ENCODE data around the gene ZDHHC8. TPM values are rescaled to one million over a fixed set of nuclear protein-coding genes. Genes with fewer than 3 reads are reported as not detected.

ZDHHC8 gene
- total RNA-seq, 1 experiment from 2014 or later = 51.7 TPM

- no peak overlapping the region for H4K8ac ChIP-seq (replicated peaks; ENCODE audit: insufficient read length, low read depth, low read length)
- H4K20me1 ChIP-seq (ENCODE audit: control insufficient read depth, insufficient read depth, insufficient read length) = peaks cover 3% of the 10 kb centered on the region
- no peak for TF ChIP-seq CTCF (conservative IDR thresholded peaks at IDR 0.05)
- H3K9ac ChIP-seq (ENCODE audit: extremely low read depth, insufficient read length, low read length) = no peak overlapping the region
- H2BK20ac ChIP-seq (ENCODE audit: low read depth, low read length, poor library complexity, severe bottlenecking) = no peak overlapping the region
- no peak for DNase-seq
- no peaks in the 10 kb centered on the region for H3K9me3 ChIP-seq (ENCODE audit: control insufficient read depth, low read depth, low read length)
- Mint-ChIP-seq H3K4me1 (peaks cover 2 to 3% of the 10 kb centered on the region in 2 experiments; a peak in 1 of 4 replicates), H3K27ac (no peak overlapping the region), H3K36me3 (ENCODE audit: insufficient read depth in 1 of 3, low read depth in 3 of 3) (no peaks in the 10 kb centered on the region; a peak in 2 of 7 replicates), H3K9me3 (no peaks in the 10 kb centered on the region), H3K4me3 (no peak overlapping the region), H3K27me3 (ENCODE audit: low read depth) (no peaks in the 10 kb centered on the region)
- no peak overlapping the region for H2BK5ac ChIP-seq (ENCODE audit: insufficient read length, low read length)
- no peak overlapping the region for H4K91ac ChIP-seq (ENCODE audit: insufficient read length, low read depth, low read length)
- H3K27me3 ChIP-seq (ENCODE audit: insufficient read depth, low read length) = no peaks in the 10 kb centered on the region
- H3T11ph ChIP-seq (ENCODE audit: low read length) = no peak overlapping the region
- no peak overlapping the region; the same call in 1 of the 2 replicates for H3K14ac ChIP-seq (ENCODE audit: insufficient read depth, low read length)
- H4K5ac ChIP-seq (ENCODE audit: insufficient read length, low read depth, low read length) = no peak overlapping the region
- H3K23ac ChIP-seq (ENCODE audit: insufficient read length, low read depth, low read length) = no peak overlapping the region
- H2BK120ac ChIP-seq (ENCODE audit: low read depth, low read length, poor library complexity, severe bottlenecking) = no peak overlapping the region
- H3K56ac ChIP-seq (ENCODE audit: insufficient read length, low read depth, low read length) = no peak overlapping the region
- H2BK15ac ChIP-seq (ENCODE audit: low read depth, low read length) = no peak overlapping the region
- no peak overlapping the region for H3K18ac ChIP-seq (ENCODE audit: insufficient read length, low read depth, low read length)
- no peaks in the 10 kb centered on the region; the same call in 1 of the 2 replicates for H3K79me2 ChIP-seq (ENCODE audit: insufficient read depth, low read length)
- no peak overlapping the region for H3K4me2 ChIP-seq (ENCODE audit: insufficient read depth, insufficient read length, low read length)
- no peaks in the 10 kb centered on the region for H3K4me1 ChIP-seq (ENCODE audit: insufficient read depth, low read length)
- H2BK12ac ChIP-seq (ENCODE audit: insufficient read length, low read depth, low read length) = no peak overlapping the region
- peaks cover 2% of the 10 kb centered on the region for H3K23me2 ChIP-seq (ENCODE audit: insufficient read length, low read depth, low read length, poor library complexity, severe bottlenecking)
- no peak overlapping the region for H2AK5ac ChIP-seq (ENCODE audit: insufficient read length, low read length)
- no CpG with 5 or more reads among the region's 13 CpGs for WGBS (ENCODE audit: extremely low coverage, insufficient read length, low lambda C conversion rate)
- H3K79me1 ChIP-seq (ENCODE audit: insufficient read depth, low read depth, low read length, poor library complexity, severe bottlenecking) = no peaks in the 10 kb centered on the region
- H3K27ac ChIP-seq (ENCODE audit: insufficient read length, low read depth, low read length) = no peak overlapping the region
- H3K4ac ChIP-seq (ENCODE audit: low read depth, low read length) = no peak overlapping the region
- no peak overlapping the region for H2AFZ ChIP-seq (ENCODE audit: low read length)
Measured at GRCh38 chr22:20137113-20137512, 5.5 kb downstream of the ZDHHC8 start.
